HCT116 (cell line): Measurements from ENCODE around the gene SLC5A1. TPM values are rescaled to one million over a fixed set of nuclear protein-coding genes. Genes with fewer than 3 reads are reported as not detected.

ENCODE experiments used
- ATAC-seq: fragments of 200-7000 bp; cut with Tn5 transposase; 2 replicates; pipeline ENCODE4 v1.9.1; 2020; ENCODE audit warnings: mild to moderate bottlenecking, moderate library complexity
- BruUV-seq: library from RNA; stranded (reverse); fragments of 400-500 nt; replicated peaks from 2 replicates; lab custom pipeline; 2021; lab: Mats Ljungman, UMichigan
- CTCF ChIA-PET: fragments of 300-600 bp; sonication (Branson Sonifier 250); formaldehyde crosslinking; loops from one replicate; lab custom pipeline; 2021; ENCODE audit warnings: antibody characterized with exemption; lab: Charles Lee
- POLR2A ChIA-PET: fragments of 300-600, 350-600 bp; sonication (Branson Sonifier 250); formaldehyde crosslinking; loops from one replicate; lab custom pipeline; 2021; ENCODE audit warnings: antibody characterized with exemption; lab: Charles Lee
- RAD21 ChIA-PET, 2 experiments: fragments of 300-600 bp; sonication (Branson Sonifier 250); formaldehyde crosslinking; loops; one replicate each; lab custom pipeline; 2023; ENCODE audit warnings: low total read pairs in 2 of 2; ENCODE audit not compliant: uncharacterized antibody in 2 of 2, unreplicated experiment in 2 of 2, low non-redundant PET in 1 of 2; lab: Charles Lee
- DNase-seq: peaks from one replicate; pipeline ENCODE4 v3.0.0-alpha.2; 2010; ENCODE audit warnings: low read depth, low spot score
- H2AFZ ChIP-seq: fragments of 200-600 bp; shearing (Covaris generic), sonication (generic); 2 replicates; pipeline ENCODE4 v1.6.1; 2017; ENCODE audit warnings: low read depth, mixed run types, mixed read lengths, antibody characterized with exemption, low read length; ENCODE audit not compliant: poor library complexity, severe bottlenecking
- H3K27ac ChIP-seq: 2 replicates; pipeline ENCODE4 v1.5.1; 2012; ENCODE audit warnings: low read depth, low read length
- H3K27me3 ChIP-seq: fragments of 200-600 bp; sonication (generic); 2 replicates; pipeline ENCODE4 v1.6.1; 2016; ENCODE audit warnings: mixed run types, low read length, mixed read lengths; ENCODE audit not compliant: insufficient read depth
- H3K36me3 ChIP-seq, 2 experiments: fragments of 200-500 bp in 1 of 2; fragments of 200-600 bp in 1 of 2; sonication (Bioruptor generic) in 1 of 2; sonication (generic) in 1 of 2; 2 replicates each; pipeline versions ENCODE4 v1.5.1 to v1.6.1; 2014 to 2016; ENCODE audit warnings: low read length in 2 of 2, inconsistent platforms in 1 of 2, mixed read lengths in 1 of 2, mixed run types in 1 of 2; ENCODE audit not compliant: insufficient read depth in 2 of 2, control insufficient read depth in 1 of 2
- H3K4me1 ChIP-seq, 2 experiments: fragments of 200-600 bp in 1 of 2; sonication (generic) in 1 of 2; 2 replicates each; pipeline versions ENCODE4 v1.5.1 to v1.6.1; 2012 to 2017; ENCODE audit warnings: low read length in 2 of 2, inconsistent platforms in 1 of 2, mild to moderate bottlenecking in 1 of 2, mixed read lengths in 1 of 2, mixed run types in 1 of 2, moderate library complexity in 1 of 2; ENCODE audit not compliant: insufficient read depth in 2 of 2, control insufficient read depth in 1 of 2
- H3K4me2 ChIP-seq: fragments of 200-600 bp; sonication (generic); 2 replicates; pipeline ENCODE4 v1.6.1; 2017; ENCODE audit warnings: mixed run types, low read length, mixed read lengths
- H3K4me3 ChIP-seq, 2 experiments: fragments of 200-600 bp in 1 of 2; sonication (generic) in 1 of 2; replicated peaks in 1 of 2; 2 replicates each; pipeline ENCODE4 v1.5.1; 2011 to 2016; ENCODE audit warnings: low read length in 2 of 2, control low read depth in 1 of 2, low read depth in 1 of 2, mild to moderate bottlenecking in 1 of 2, mixed read lengths in 1 of 2, mixed run types in 1 of 2
- H3K79me2 ChIP-seq: fragments of 200-600 bp; sonication (generic); 2 replicates; pipeline ENCODE4 v1.6.1; 2017; ENCODE audit warnings: mild to moderate bottlenecking, mixed run types, low read length, moderate library complexity, mixed read lengths; ENCODE audit not compliant: insufficient read depth
- H3K9ac ChIP-seq: fragments of 200-600 bp; sonication (generic); 2 replicates; pipeline ENCODE4 v1.6.1; 2016; ENCODE audit warnings: low read length, mixed read lengths
- H3K9me2 ChIP-seq: fragments of 200-600 bp; sonication (generic), shearing (Covaris generic); 2 replicates; pipeline ENCODE4 v1.6.1; 2017; ENCODE audit warnings: mixed run types, mild to moderate bottlenecking, moderate library complexity; ENCODE audit not compliant: insufficient read depth
- H3K9me3 ChIP-seq, 2 experiments: fragments of 200-500 bp in 1 of 2; fragments of 200-600 bp in 1 of 2; sonication (Bioruptor generic) in 1 of 2; sonication (generic) in 1 of 2; 2 replicates each; pipeline ENCODE4 v1.6.1; 2014 to 2017; ENCODE audit warnings: low read length in 2 of 2, mixed read lengths in 2 of 2, inconsistent platforms in 1 of 2, low read depth in 1 of 2, mild to moderate bottlenecking in 1 of 2, mixed run types in 1 of 2, moderate library complexity in 1 of 2; ENCODE audit not compliant: control insufficient read depth in 1 of 2, insufficient read depth in 1 of 2
- H4K20me1 ChIP-seq: fragments of 200-600 bp; sonication (generic), shearing (Covaris generic); 2 replicates; pipeline ENCODE4 v1.6.1; 2017; ENCODE audit warnings: mixed run types, mild to moderate bottlenecking, moderate library complexity; ENCODE audit not compliant: insufficient read depth
- ATF3 ChIP-seq: IDR thresholded peaks from 2 replicates; pipeline ENCODE4 v1.6.1; 2012
- CEBPB ChIP-seq: IDR thresholded peaks from 2 replicates; pipeline ENCODE4 v1.6.1; 2012; ENCODE audit warnings: low read depth
- CTCF ChIP-seq, 3 experiments: fragments of 200-600 bp in 1 of 3; sonication (generic) in 1 of 3; IDR thresholded peaks in 2 of 3; conservative IDR thresholded peaks in 1 of 3; 2 replicates each; pipeline ENCODE4 v1.5.1; 2012 to 2017; ENCODE audit warnings: low read depth in 2 of 3, low read length in 2 of 3, antibody characterized with exemption in 1 of 3, borderline replicate concordance in 1 of 3, control low read depth in 1 of 3, mild to moderate bottlenecking in 1 of 3, mixed read lengths in 1 of 3, mixed run types in 1 of 3, moderate library complexity in 1 of 3; ENCODE audit not compliant: insufficient read depth in 1 of 3
- ELF1 ChIP-seq: IDR thresholded peaks from 2 replicates; pipeline ENCODE4 v1.6.1; 2012; ENCODE audit warnings: low read depth, borderline replicate concordance
- EZH2phosphoT487 ChIP-seq: fragments of 200-600 bp; IDR thresholded peaks from 2 replicates; pipeline ENCODE4 v1.6.1; 2018; ENCODE audit warnings: antibody characterized with exemption, borderline replicate concordance
- FOSL1 ChIP-seq: IDR thresholded peaks from 2 replicates; pipeline ENCODE4 v1.6.1; 2012; ENCODE audit warnings: low read depth
- JUND ChIP-seq: IDR thresholded peaks from 2 replicates; pipeline ENCODE4 v1.6.1; 2012
- POLR2AphosphoS5 ChIP-seq: IDR thresholded peaks from 2 replicates; pipeline ENCODE4 v1.6.1; 2011; ENCODE audit warnings: mild to moderate bottlenecking, low read depth, low read length, moderate library complexity
- SP1 ChIP-seq: IDR thresholded peaks from 2 replicates; pipeline ENCODE4 v1.6.1; 2012; ENCODE audit warnings: low read depth
- TCF7L2 ChIP-seq: IDR thresholded peaks from 2 replicates; pipeline ENCODE4 v1.7.0; 2011; ENCODE audit warnings: borderline replicate concordance, inconsistent platforms; ENCODE audit not compliant: insufficient read depth, insufficient read length; ENCODE audit errors: extremely low read depth
- YY1 ChIP-seq: IDR thresholded peaks from 2 replicates; pipeline ENCODE4 v1.6.1; 2011; ENCODE audit warnings: low read length, low read depth, moderate library complexity, mild to moderate bottlenecking; ENCODE audit not compliant: insufficient replicate concordance; ENCODE audit errors: extremely low read depth
- ZBTB33 ChIP-seq: IDR thresholded peaks from 2 replicates; pipeline ENCODE4 v1.6.1; 2011; ENCODE audit warnings: mild to moderate bottlenecking, low read length, moderate library complexity; ENCODE audit not compliant: insufficient replicate concordance; ENCODE audit errors: extremely low read depth
- ZNF274 ChIP-seq: fragments of 200-500 bp; sonication (Bioruptor generic); IDR thresholded peaks from 2 replicates; pipeline ENCODE4 v1.6.1; 2014; ENCODE audit warnings: mild to moderate bottlenecking, low read depth, low read length, inconsistent platforms
- intact Hi-C: fragments of 100-400 bp; cut with micrococcal nuclease; formaldehyde crosslinking; loops from 2 replicates; pipeline ENCODE4 v1.10.0; 2022
- total RNA-seq: library from RNA; stranded (reverse); gene quantifications from one replicate; pipeline ENCODE4 v1.2.1, GENCODE V29; 2021; ENCODE audit not compliant: unreplicated experiment

SLC5A1 gene
- total RNA-seq, 1 experiment from 2014 or later = 0.32 TPM

- TF ChIP-seq ATF3 = no peak
Measured at GRCh38 chr22:32040324-32040904, 2.6 kb upstream of the SLC5A1 start (continued).

- Histone ChIP-seq H3K27ac (no peak overlapping the region), H4K20me1 (no peaks in the 10 kb centered on the region), H2AFZ (no peak overlapping the region), H3K27me3 (no peaks in the 10 kb centered on the region; the same call in 1 of the 2 replicates), H3K9me3 (no peaks in the 10 kb centered on the region), H3K9me2 (no peaks in the 10 kb centered on the region), H3K9ac (no peak overlapping the region), H3K4me2 (no peak overlapping the region), H3K4me1 (peaks cover 0 to 3% of the 10 kb centered on the region in 2 experiments; a peak in 1 of 4 replicates), H3K4me3 (no peak overlapping the region), H3K36me3 (no peaks in the 10 kb centered on the region), H3K79me2 (no peaks in the 10 kb centered on the region)
- CTCF ChIA-PET = no interaction called here
- ATAC-seq (no peak), DNase-seq (no peak)
- TF ChIP-seq ATF3 (no peak), TCF7L2 (no peak), FOSL1 (no peak), POLR2AphosphoS5 (no peak), YY1 (no peak), ZNF274 (no peak), JUND (no peak), CTCF (IDR thresholded peaks at IDR 0.05 in 2 of 3, conservative IDR thresholded peaks at IDR 0.05 in 1 of 3; ENCODE audit: borderline replicate concordance in 1 of 3, insufficient read depth in 1 of 3, low read depth in 2 of 3, low read length in 2 of 3) (no peak), EZH2phosphoT487 (no peak), ELF1 (no peak), CEBPB (no peak), ZBTB33 (no peak), SP1 (no peak)
- intact Hi-C loops = no loop called here
- POLR2A ChIA-PET = interaction anchor here (1.0 kb wide), 1 partner anchor 8 kb away, joined by 3 read pairs; no protein-coding TSS in a partner anchor
- no TSS peak for BruUV-seq
- RAD21 ChIA-PET = no interaction called here
Measured at GRCh38 chr22:32043391-32043790, 330 bp downstream of the SLC5A1 start.
